SK-N-SH (cell line): Measurements from ENCODE around the gene SLC43A3. TPM values are rescaled to one million over a fixed set of nuclear protein-coding genes. Genes with fewer than 3 reads are reported as not detected.
A peak's percentile ranks its signal among the peaks of the same experiment; 100 is the strongest.

ENCODE experiments used
- CTCF ChIA-PET: fragments of 300-600, 350-600 bp; formaldehyde crosslinking; extraction: SDS; loops from one replicate; lab custom pipeline; 2021; lab: Yijun Ruan, JAX
- POLR2A ChIA-PET: fragments of 350-600 bp; sonication (Branson Sonifier 250); formaldehyde crosslinking; extraction: SDS; loops from one replicate; lab custom pipeline; 2020; ENCODE audit warnings: antibody characterized with exemption, inconsistent platforms; lab: Yijun Ruan, JAX
- DNase-seq: peaks from one replicate; pipeline ENCODE4 v3.0.0; 2012
- H2AFZ ChIP-seq: fragments of 200-600 bp; sonication (generic); 2 replicates; pipeline ENCODE4 v1.8.1; 2016; ENCODE audit warnings: antibody characterized with exemption, mild to moderate bottlenecking, low read depth
- H3F3A ChIP-seq: fragments of 200-600 bp; sonication (generic); replicated peaks from 2 replicates; pipeline ENCODE3; 2016; ENCODE audit warnings: antibody characterized with exemption, mild to moderate bottlenecking; ENCODE audit not compliant: insufficient read depth
- H3K27ac ChIP-seq, 2 experiments: fragments of 200-500 bp in 1 of 2; fragments of 200-600 bp in 1 of 2; sonication (Bioruptor generic) in 1 of 2; sonication (generic), shearing (Covaris generic) in 1 of 2; 2 replicates each; pipeline versions ENCODE4 v1.5.1 to v1.6.1; 2014 to 2016; ENCODE audit warnings: low read depth in 2 of 2, inconsistent platforms in 1 of 2, low read length in 1 of 2, mild to moderate bottlenecking in 1 of 2, mixed read lengths in 1 of 2
- H3K27me3 ChIP-seq: fragments of 200-600 bp; sonication (generic), shearing (Covaris generic); 2 replicates; pipeline ENCODE4 v1.6.1; 2016; ENCODE audit warnings: mixed run types; ENCODE audit not compliant: insufficient read depth
- H3K36me3 ChIP-seq, 2 experiments: fragments of 200-500 bp in 1 of 2; fragments of 200-600 bp in 1 of 2; sonication (Bioruptor generic) in 1 of 2; sonication (generic) in 1 of 2; replicated peaks in 1 of 2; 2 replicates each; pipeline versions ENCODE3 to v1.5.1; 2014 to 2016; ENCODE audit warnings: low read length in 1 of 2, mild to moderate bottlenecking in 1 of 2; ENCODE audit not compliant: insufficient read depth in 2 of 2, control insufficient read depth in 1 of 2
- H3K4me1 ChIP-seq, 2 experiments: fragments of 200-500 bp in 1 of 2; fragments of 200-600 bp in 1 of 2; sonication (Bioruptor generic) in 1 of 2; sonication (generic), shearing (Covaris generic) in 1 of 2; 2 replicates each; pipeline versions ENCODE4 v1.5.1 to v1.6.1; 2014 to 2016; ENCODE audit warnings: low read depth in 1 of 2, low read length in 1 of 2, mixed run types in 1 of 2; ENCODE audit not compliant: insufficient read depth in 2 of 2, control insufficient read depth in 1 of 2
- H3K4me2 ChIP-seq: fragments of 200-600 bp; sonication (generic), shearing (Covaris generic); 2 replicates; pipeline ENCODE4 v1.6.1; 2017; ENCODE audit warnings: mixed run types
- H3K4me3 ChIP-seq, 2 experiments: fragments of 200-500 bp in 1 of 2; fragments of 200-600 bp in 1 of 2; sonication (Bioruptor generic) in 1 of 2; sonication (generic), shearing (Covaris generic) in 1 of 2; 2 replicates each; pipeline versions ENCODE4 v1.5.1 to v1.8.1; 2014 to 2016; ENCODE audit warnings: low read depth in 2 of 2, inconsistent platforms in 1 of 2, low read length in 1 of 2, mild to moderate bottlenecking in 1 of 2, mixed read lengths in 1 of 2, moderate library complexity in 1 of 2
- H3K79me2 ChIP-seq: fragments of 200-600 bp; sonication (generic); 2 replicates; pipeline ENCODE4 v1.8.1; 2017; ENCODE audit warnings: mild to moderate bottlenecking; ENCODE audit not compliant: insufficient read depth
- H3K9ac ChIP-seq: fragments of 200-600 bp; sonication (generic); 2 replicates; pipeline ENCODE4 v1.6.1; 2017; ENCODE audit warnings: mixed run types
- H3K9me2 ChIP-seq: fragments of 200-600 bp; sonication (generic); 2 replicates; pipeline ENCODE4 v1.6.1; 2017; ENCODE audit warnings: mixed run types
- H3K9me3 ChIP-seq: fragments of 200-600 bp; sonication (generic); 2 replicates; pipeline ENCODE4 v1.6.1; 2017; ENCODE audit warnings: mixed run types, mild to moderate bottlenecking, moderate library complexity
- H4K20me1 ChIP-seq: fragments of 200-600 bp; sonication (generic); 2 replicates; pipeline ENCODE4 v1.6.1; 2017; ENCODE audit warnings: mild to moderate bottlenecking, mixed run types; ENCODE audit not compliant: insufficient read depth
- ELF1 ChIP-seq: IDR thresholded peaks from 2 replicates; pipeline ENCODE4 v1.4.0; 2012
- EZH2phosphoT487 ChIP-seq: fragments of 200-600 bp; sonication (generic); IDR thresholded peaks from 2 replicates; pipeline ENCODE4 v1.6.1; 2017; ENCODE audit warnings: low read depth, mixed run types, mild to moderate bottlenecking, antibody characterized with exemption, moderate library complexity, borderline replicate concordance
- FOXJ3 ChIP-seq: sonication (generic); formaldehyde crosslinking; IDR thresholded peaks from 2 replicates; pipeline ENCODE4 v1.5.1; 2020; ENCODE audit warnings: mild to moderate bottlenecking, missing genetic modification reagents
- MEF2A ChIP-seq: IDR thresholded peaks from 2 replicates; pipeline ENCODE4 v1.4.0; 2012; ENCODE audit warnings: low read depth, borderline replicate concordance
- MXI1 ChIP-seq: IDR thresholded peaks from 2 replicates; pipeline ENCODE4 v1.6.1; 2012; ENCODE audit warnings: mild to moderate bottlenecking, low read depth, low read length, improper control_type of control experiment
- RCOR1 ChIP-seq: fragments of 150-350 bp; IDR thresholded peaks from 2 replicates; pipeline ENCODE4 v1.6.1; 2017; ENCODE audit warnings: antibody characterized with exemption, low read length
- TAF1 ChIP-seq: IDR thresholded peaks from 2 replicates; pipeline ENCODE4 v1.6.1; 2012; ENCODE audit warnings: low read depth, mild to moderate bottlenecking, low read length, moderate library complexity, borderline replicate concordance
- USF2 ChIP-seq: fragments of 150-350 bp; IDR thresholded peaks from 2 replicates; pipeline ENCODE4 v1.6.1; 2017; ENCODE audit warnings: antibody characterized with exemption, low read length, low read depth, borderline replicate concordance
- ZBTB33 ChIP-seq: IDR thresholded peaks from 2 replicates; pipeline ENCODE4 v1.4.0; 2012; ENCODE audit warnings: low read depth, borderline replicate concordance
- WGBS: methylation state at CpG from one replicate; pipeline ENCODE4 v1.1.6; 2017; ENCODE audit warnings: low lambda C conversion rate; 5-methylcytosine and 5-hydroxymethylcytosine counted together
- polyA plus RNA-seq, 3 experiments: library from polyadenylated mRNA; depleted of rRNA; stranded (reverse); fragments of >200 nt; gene quantifications; 2 replicates each; pipeline ENCODE4 v1.2.3, GENCODE V29; 2012

Gene SLC43A3
- polyA plus RNA-seq, 1 of the 3 experiments (the other 2 are of a cell fraction), result 4.1 TPM

GRCh38 chr11:57464539-57465181 lies 37.7 kb upstream of the SLC43A3 start:
- no peaks in the 10 kb centered on the region for H3K79me2 ChIP-seq
- H3K9me3 ChIP-seq, result no peaks in the 10 kb centered on the region
- 68% methylated on average over 16 of the region's 30 CpGs for WGBS
- H3F3A ChIP-seq, result peaks cover 2% of the 10 kb centered on the region
- H3K9me2 ChIP-seq, result no peaks in the 10 kb centered on the region
- no peak overlapping the region for H3K9ac ChIP-seq
- TF ChIP-seq RCOR1 (no peak), ELF1 (no peak)
- H4K20me1 ChIP-seq, result no peaks in the 10 kb centered on the region
- peaks cover 14% of the 10 kb centered on the region for H3K27me3 ChIP-seq
- H3K27ac ChIP-seq, result no peak overlapping the region
- peaks cover 3 to 10% of the 10 kb centered on the region in 2 experiments; a peak in 2 of 4 replicates for H3K4me1 ChIP-seq
- H3K4me2 ChIP-seq, result no peak overlapping the region
- no peaks in the 10 kb centered on the region for H3K36me3 ChIP-seq
- H3K4me3 ChIP-seq, result no peak overlapping the region
- H2AFZ ChIP-seq, result no peak overlapping the region
- POLR2A ChIA-PET, result no interaction called here
- peak; percentile 28 for DNase-seq
- CTCF ChIA-PET, result interaction anchor here (1.4 to 13.8 kb wide), 6 partner anchors 8 to 63 kb away, joined by 5 to 306 read pairs (median 15); no protein-coding TSS in a partner anchor

GRCh38 chr11:57463671-57464538 lies 37.0 kb upstream of the SLC43A3 start:
- peaks cover 4% of the 10 kb centered on the region for H3F3A ChIP-seq
- H3K9me3 ChIP-seq, result no peaks in the 10 kb centered on the region
- WGBS, result 72% methylated on average over 14 of the region's 14 CpGs
- H3K79me2 ChIP-seq, result no peaks in the 10 kb centered on the region
- H3K27me3 ChIP-seq, result peaks cover 21% of the 10 kb centered on the region
- no peak overlapping the region for H2AFZ ChIP-seq
- no peaks in the 10 kb centered on the region for H4K20me1 ChIP-seq
- ChIA-PET POLR2A (no interaction called here), CTCF (interaction anchor here (0.7 to 13.8 kb wide), 6 partner anchors 8 to 180 kb away, joined by 3 to 306 read pairs (median 15); no protein-coding TSS in a partner anchor)
- no peak for DNase-seq
- H3K4me2 ChIP-seq, result no peak overlapping the region
- TF ChIP-seq MXI1 (no peak), USF2 (no peak)
- no peak overlapping the region for H3K27ac ChIP-seq
- peaks cover 11 to 15% of the 10 kb centered on the region in 2 experiments; a peak in 2 of 4 replicates for H3K4me1 ChIP-seq
- H3K4me3 ChIP-seq, result no peak overlapping the region
- H3K9ac ChIP-seq, result no peak overlapping the region
- no peaks in the 10 kb centered on the region for H3K9me2 ChIP-seq
- H3K36me3 ChIP-seq, result no peaks in the 10 kb centered on the region

GRCh38 chr11:57462597-57462996 lies 35.7 kb upstream of the SLC43A3 start:
- POLR2A ChIA-PET, result no interaction called here
- DNase-seq, result no peak
- Histone ChIP-seq H3K4me3 (no peak overlapping the region), H3F3A (peaks cover 4% of the 10 kb centered on the region), H3K9me3 (no peaks in the 10 kb centered on the region), H3K9ac (no peak overlapping the region), H3K27me3 (peaks cover 28% of the 10 kb centered on the region), H2AFZ (no peak overlapping the region), H3K36me3 (no peaks in the 10 kb centered on the region), H3K4me1 (peaks cover 11 to 17% of the 10 kb centered on the region in 2 experiments; a peak in 2 of 4 replicates), H3K9me2 (no peaks in the 10 kb centered on the region), H3K4me2 (no peak overlapping the region), H3K27ac (no peak overlapping the region), H3K79me2 (no peaks in the 10 kb centered on the region), H4K20me1 (no peaks in the 10 kb centered on the region)
- TF ChIP-seq MXI1 (no peak), MEF2A (no peak), FOXJ3 (CRISPR knock-in tag) (no peak), EZH2phosphoT487 (no peak), ZBTB33 (no peak), TAF1 (no peak)
- CTCF ChIA-PET, result interaction anchor here (0.6 to 13.8 kb wide), 6 partner anchors 10 to 712 kb away, joined by 3 to 306 read pairs (median 15); no protein-coding TSS in a partner anchor
- 88% methylated on average over 2 of the region's 3 CpGs for WGBS
